ENCODE measurements around the gene MYOF.

The MYOF gene

DNA sequence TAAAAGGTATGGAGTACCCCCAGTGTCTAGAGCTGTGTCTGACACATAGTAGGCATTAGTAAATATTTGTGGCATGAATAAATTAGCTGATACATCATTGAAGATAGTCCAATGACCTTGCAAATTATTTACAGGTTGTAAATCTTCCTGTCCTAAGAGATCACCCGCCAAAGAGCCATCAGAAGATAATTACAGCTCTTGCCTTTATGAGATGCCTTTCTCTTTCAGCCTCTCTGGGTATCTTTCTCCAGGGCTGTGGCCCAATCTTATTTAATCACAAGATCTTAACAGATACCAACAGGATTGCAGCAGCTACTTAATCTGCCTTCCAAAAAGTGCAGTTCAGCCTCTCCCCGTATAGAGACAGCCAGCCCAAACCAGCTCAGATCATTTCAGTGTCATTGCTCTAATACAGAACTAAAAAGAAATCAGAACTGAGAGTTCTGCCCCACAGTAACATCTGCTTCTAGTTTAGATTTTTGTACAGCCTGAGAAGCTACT lies 41.5 kb downstream of the MYOF start:
- TF ChIP-seq, protein P1, sequence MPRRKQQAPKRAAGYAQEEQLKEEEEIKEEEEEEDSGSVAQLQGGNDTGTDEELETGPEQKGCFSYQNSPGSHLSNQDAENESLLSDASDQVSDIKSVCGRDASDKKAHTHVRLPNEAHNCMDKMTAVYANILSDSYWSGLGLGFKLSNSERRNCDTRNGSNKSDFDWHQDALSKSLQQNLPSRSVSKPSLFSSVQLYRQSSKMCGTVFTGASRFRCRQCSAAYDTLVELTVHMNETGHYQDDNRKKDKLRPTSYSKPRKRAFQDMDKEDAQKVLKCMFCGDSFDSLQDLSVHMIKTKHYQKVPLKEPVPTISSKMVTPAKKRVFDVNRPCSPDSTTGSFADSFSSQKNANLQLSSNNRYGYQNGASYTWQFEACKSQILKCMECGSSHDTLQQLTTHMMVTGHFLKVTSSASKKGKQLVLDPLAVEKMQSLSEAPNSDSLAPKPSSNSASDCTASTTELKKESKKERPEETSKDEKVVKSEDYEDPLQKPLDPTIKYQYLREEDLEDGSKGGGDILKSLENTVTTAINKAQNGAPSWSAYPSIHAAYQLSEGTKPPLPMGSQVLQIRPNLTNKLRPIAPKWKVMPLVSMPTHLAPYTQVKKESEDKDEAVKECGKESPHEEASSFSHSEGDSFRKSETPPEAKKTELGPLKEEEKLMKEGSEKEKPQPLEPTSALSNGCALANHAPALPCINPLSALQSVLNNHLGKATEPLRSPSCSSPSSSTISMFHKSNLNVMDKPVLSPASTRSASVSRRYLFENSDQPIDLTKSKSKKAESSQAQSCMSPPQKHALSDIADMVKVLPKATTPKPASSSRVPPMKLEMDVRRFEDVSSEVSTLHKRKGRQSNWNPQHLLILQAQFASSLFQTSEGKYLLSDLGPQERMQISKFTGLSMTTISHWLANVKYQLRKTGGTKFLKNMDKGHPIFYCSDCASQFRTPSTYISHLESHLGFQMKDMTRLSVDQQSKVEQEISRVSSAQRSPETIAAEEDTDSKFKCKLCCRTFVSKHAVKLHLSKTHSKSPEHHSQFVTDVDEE (CRISPR knock-in tag; IDR thresholded peaks at IDR 0.05): no peak
- no peak for TF ChIP-seq ZNF70 (CRISPR knock-in tag; IDR thresholded peaks at IDR 0.05)

DNA sequence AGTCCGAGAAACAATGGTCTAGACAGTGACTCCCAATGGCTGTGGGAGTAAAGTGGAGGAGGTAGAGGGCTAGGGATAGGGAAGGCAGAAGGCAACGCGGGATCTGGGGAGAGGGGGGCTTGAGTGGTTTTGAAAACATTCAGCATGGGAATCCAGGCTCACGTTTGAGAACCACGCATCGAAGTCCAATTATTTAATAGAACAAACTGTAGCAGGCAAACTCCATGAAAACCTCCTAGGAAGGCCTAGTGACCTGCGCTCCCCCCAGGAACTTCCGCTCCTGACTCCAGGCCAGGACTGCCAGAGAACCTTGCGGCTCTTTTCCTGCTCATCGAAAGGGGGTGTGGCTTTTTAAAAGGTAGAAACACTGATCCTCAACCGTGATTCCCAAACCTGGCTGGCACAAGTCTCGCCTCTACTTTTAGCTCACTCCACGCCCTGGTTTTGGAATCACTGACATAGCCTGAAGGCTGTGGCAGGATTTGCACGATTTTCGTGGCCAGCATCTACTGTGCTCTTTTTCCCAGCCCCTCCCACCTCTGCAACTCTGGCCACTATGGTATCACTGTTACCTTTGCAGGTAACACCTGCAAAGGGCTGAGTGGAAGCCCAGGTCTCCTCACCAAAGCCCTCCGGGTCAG lies 43.4 kb downstream of the MYOF start:
- ATAC-seq: no peak
- TF ChIP-seq ESRRG (CRISPR knock-in tag; IDR thresholded peaks at IDR 0.05): no peak
- no peak for TF ChIP-seq TOX (CRISPR knock-in tag; IDR thresholded peaks at IDR 0.05; ENCODE audit: borderline replicate concordance)
- no peak for TF ChIP-seq ARNTL (CRISPR knock-in tag; IDR thresholded peaks at IDR 0.05; ENCODE audit: borderline replicate concordance, low read depth)
- TF ChIP-seq ZNF70 (CRISPR knock-in tag; IDR thresholded peaks at IDR 0.05): no peak
- no peak for TF ChIP-seq CSRNP3 (CRISPR knock-in tag; IDR thresholded peaks at IDR 0.05)
- TF ChIP-seq ZNF8 (CRISPR knock-in tag; IDR thresholded peaks at IDR 0.05): no peak
- TF ChIP-seq, protein P2, sequence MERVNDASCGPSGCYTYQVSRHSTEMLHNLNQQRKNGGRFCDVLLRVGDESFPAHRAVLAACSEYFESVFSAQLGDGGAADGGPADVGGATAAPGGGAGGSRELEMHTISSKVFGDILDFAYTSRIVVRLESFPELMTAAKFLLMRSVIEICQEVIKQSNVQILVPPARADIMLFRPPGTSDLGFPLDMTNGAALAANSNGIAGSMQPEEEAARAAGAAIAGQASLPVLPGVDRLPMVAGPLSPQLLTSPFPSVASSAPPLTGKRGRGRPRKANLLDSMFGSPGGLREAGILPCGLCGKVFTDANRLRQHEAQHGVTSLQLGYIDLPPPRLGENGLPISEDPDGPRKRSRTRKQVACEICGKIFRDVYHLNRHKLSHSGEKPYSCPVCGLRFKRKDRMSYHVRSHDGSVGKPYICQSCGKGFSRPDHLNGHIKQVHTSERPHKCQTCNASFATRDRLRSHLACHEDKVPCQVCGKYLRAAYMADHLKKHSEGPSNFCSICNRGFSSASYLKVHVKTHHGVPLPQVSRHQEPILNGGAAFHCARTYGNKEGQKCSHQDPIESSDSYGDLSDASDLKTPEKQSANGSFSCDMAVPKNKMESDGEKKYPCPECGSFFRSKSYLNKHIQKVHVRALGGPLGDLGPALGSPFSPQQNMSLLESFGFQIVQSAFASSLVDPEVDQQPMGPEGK (CRISPR knock-in tag; IDR thresholded peaks at IDR 0.05; ENCODE audit: borderline replicate concordance): no peak
- no peak for TF ChIP-seq ZFP30 (CRISPR knock-in tag; IDR thresholded peaks at IDR 0.05)
- no peak for TF ChIP-seq OSR1 (CRISPR knock-in tag; IDR thresholded peaks at IDR 0.05)
- no peak for TF ChIP-seq CREB5 (CRISPR knock-in tag; IDR thresholded peaks at IDR 0.05; ENCODE audit: low read depth)
- TF ChIP-seq ISL1 (CRISPR knock-in tag; IDR thresholded peaks at IDR 0.05): no peak
- no peak for TF ChIP-seq ZC3H10 (CRISPR knock-in tag; IDR thresholded peaks at IDR 0.05)
- TF ChIP-seq RARB (CRISPR knock-in tag; IDR thresholded peaks at IDR 0.05): no peak
- no peak for TF ChIP-seq BACH2 (CRISPR knock-in tag; IDR thresholded peaks at IDR 0.05; ENCODE audit: borderline replicate concordance)

More for the DNA sequence above, 41.5 kb downstream of the MYOF start:
- ATAC-seq: peak; percentile 10; the same call in 2 of the 3 replicates

DNA sequence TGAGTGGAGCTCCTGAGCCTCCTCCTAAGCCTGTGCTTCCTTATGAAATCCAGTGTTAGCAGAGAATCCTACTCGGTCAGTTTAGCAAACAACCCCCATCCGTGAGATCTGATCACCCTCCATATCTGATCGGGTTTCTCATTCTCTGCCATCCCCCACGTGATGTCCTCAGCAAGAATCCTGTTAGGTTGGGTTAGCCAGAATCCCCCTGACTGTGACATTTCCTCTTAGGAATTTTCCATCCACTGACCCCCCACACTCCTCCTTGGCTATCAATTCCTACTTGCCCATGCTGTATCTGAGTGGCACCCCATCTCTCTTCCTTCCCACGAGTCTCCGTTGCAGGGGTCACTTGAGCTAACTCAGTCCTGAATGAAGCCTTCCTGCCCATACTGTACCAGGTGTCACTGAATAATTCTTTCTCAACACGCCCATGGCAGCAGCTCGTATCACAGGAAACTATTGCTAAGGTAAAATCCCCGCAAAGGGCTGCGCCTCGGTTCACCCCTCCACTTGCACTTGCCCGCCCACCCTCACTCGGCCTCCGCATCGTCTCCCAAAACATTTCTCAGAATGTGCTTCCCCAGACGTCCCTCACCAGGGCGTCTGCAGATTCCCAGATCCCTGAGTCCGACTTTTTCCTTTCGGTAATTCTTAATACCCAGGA lies 44.1 kb downstream of the MYOF start:
- TF ChIP-seq, protein P2 (CRISPR knock-in tag; IDR thresholded peaks at IDR 0.05; ENCODE audit: borderline replicate concordance): no peak
- TF ChIP-seq ZNF70 (CRISPR knock-in tag; IDR thresholded peaks at IDR 0.05) (no peak), TCF4 (CRISPR knock-in tag; IDR thresholded peaks at IDR 0.05; ENCODE audit: borderline replicate concordance) (no peak), GLIS3 (CRISPR knock-in tag; IDR thresholded peaks at IDR 0.05) (no peak), CSDC2 (CRISPR knock-in tag; IDR thresholded peaks at IDR 0.05) (no peak), ISL1 (CRISPR knock-in tag; IDR thresholded peaks at IDR 0.05) (no peak), ZFP3 (CRISPR knock-in tag; IDR thresholded peaks at IDR 0.05) (no peak), SNAI2 (CRISPR knock-in tag; IDR thresholded peaks at IDR 0.05) (no peak), CSRNP3 (CRISPR knock-in tag; IDR thresholded peaks at IDR 0.05) (no peak), ZNF565 (CRISPR knock-in tag; conservative IDR thresholded peaks at IDR 0.05; ENCODE audit: low read depth) (no peak), TOX (CRISPR knock-in tag; IDR thresholded peaks at IDR 0.05; ENCODE audit: borderline replicate concordance) (no peak)
- ATAC-seq: no peak

Data from SK-N-SH treated with all-trans-retinoic acid at 6 μM for 48 hours (cell line).